Stimulated activated CD8-positive, alpha-beta memory T cell treated with anti-CD3 and anti-CD28 coated beads, Interleukin-15, amount 100 ng/mL, for 1 hour (primary cell): Measurements from ENCODE around the gene SPEN.
"Not testable (repeated sequence)": the region's sequence is repeated elsewhere in the genome, so short reads cannot be mapped to it uniquely, and the experiment has no call there.

ENCODE experiments used
- DNase-seq: peaks from one replicate; pipeline ENCODE4 v3.0.0-alpha.2; 2020; ENCODE audit warnings: low read depth

The SPEN gene

DNA sequence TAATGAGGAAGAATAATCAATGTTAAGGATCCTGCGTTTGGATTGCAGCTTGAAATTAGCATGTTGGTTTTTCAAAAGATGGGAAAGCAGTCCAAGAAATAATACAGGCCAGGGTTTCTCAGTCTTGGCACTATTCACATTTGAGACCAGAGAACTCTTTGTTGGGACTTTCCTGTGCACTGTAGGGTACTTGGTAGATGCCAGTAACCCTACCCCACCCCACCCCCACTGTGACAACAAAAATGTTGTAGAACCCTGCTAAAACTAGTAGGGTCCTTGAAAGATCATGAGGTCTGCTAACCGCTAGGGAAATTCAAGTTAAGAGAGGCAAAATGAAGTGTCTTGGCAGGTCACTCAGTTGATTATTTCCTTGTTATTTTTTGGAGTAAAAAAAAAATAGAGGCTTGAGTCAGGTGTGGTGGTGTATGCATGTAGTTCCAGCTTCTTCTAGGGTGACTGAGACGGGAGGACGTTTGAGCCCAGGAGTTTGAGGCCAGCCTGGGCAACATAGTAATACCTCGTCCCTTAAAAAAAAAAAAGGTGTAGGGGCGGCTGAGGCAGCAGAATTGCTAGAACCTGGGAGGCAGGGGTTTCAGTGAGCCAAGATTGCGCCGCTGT lies 53.3 kb downstream of the SPEN start:
- no peak for DNase-seq

DNA sequence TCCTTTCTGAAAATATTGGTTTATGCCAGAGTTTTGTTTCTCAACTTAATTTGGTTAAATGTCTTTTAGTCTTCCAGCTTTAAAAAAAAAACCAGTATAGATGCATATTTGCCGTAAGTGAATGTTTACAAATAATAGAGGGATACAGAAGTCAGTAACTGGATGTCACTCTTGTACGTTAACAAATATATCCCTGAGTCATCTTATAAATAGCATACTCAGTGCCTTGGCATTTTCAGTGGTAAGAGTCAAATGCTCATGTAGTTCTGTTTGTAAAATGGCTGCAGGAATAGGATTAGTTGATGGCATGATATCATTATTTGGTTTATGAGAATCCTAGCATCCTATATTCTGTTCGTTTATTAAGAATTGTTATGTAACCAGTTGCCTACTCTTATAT lies 55.4 kb downstream of the SPEN start:
- no peak for DNase-seq

DNA sequence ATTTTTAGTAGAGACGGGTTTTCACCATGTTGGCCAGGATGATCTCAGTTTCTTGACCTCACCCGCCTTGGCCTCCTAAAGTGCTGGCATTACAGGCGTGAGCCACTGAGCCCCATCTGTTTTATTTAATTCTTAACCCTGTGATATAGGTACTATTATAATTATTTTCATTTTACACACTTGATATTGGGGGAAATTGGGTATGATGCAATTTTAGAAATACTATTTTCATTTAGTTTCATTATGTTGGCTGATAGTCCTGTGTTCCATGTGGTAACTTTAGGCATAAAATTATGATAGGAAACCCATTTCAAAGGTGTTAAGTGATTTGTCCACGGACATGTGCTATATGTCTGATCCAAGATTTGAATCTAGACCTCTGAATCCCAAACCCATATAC lies 61.1 kb downstream of the SPEN start:
- DNase-seq = no peak

DNA sequence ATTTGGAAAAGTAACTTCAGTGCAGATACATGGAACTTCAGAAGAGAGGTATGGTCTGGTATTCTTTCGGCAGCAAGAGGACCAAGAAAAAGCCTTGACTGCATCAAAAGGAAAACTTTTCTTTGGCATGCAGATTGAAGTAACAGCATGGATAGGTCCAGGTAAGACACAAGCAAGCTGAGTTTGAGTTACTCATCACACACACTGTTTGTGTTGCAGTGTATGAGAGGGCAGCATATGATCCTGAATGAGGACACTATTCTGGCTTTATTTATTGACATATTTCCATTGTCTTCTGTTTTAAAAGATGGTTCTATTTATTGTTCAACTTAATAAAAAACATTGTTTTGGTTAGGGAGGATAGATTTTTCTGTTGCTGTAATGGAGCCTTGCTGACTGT lies 63.6 kb downstream of the SPEN start:
- DNase-seq = no peak

DNA sequence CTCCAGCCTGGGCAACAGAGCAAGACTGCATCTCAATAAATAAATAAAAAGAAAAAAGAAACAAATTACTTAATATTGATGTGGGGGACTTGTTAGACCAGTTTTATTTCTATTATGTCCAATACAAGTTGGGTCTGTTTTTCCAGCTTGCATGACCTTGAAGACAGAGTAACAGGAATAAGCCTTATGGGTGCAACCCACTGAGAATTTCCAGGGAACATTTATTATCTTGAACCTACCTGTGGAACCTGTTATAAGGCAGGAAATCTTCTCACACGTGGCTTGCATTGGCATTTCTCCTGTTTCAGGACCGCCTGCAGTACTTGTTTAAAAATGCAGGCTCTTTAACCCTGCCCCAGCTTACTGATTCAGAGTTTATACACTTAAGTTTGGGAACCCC lies 64.4 kb downstream of the SPEN start:
- no peak for DNase-seq

DNA sequence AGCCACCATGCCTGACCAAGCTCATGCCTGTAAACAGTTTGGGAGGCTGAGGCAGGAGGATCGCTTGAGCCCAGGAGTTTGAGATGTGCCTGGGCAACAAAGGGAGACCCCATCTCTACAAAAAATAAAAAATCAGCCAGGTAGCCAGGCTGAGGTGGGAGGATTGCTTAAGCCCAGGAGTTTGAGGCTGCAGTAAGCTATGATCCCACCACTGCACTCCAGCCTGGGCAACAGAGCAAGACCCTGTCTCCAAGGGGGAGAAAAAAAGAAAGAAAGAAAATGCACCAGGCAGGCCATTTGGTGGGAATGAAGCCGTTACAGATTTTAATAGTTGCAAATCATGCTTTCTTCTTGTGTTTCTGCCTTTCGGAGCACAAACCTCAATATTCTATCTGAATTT lies 66.1 kb downstream of the SPEN start:
- not testable (repeated sequence) for DNase-seq

DNA sequence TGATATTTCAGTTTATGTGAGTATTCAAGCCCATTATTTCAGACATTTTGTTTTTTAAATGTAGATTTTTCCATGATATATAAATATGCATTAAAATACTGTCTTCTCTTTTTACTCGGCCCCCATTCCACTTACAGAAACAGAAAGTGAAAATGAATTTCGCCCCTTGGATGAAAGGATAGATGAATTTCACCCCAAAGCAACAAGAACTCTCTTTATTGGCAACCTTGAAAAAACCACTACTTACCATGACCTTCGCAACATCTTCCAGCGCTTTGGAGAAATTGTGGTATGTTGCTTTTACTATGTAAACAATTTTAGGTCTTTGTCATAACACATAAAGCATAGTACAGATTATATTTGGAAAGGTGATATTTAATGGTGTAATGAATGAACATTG lies 68.5 kb downstream of the SPEN start:
- no peak for DNase-seq

DNA sequence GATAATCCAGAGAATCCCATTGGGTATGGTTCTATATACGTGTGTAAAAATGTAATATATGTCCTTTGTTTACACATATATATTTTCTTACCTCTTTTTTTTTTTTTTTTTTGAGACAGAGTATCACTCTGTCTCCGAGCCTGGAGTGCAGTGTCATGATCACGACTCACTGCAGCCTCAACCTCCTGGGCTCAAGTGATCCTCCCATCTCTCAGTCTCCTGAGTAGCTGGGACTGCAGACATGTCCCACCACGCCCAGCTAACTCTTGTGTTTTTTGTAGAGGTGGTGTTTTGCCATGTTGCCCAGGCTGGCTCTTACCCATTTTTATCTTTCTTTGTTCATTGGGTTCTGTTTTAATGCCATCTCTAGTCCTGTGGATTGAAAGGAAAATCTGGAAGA lies 68.9 kb downstream of the SPEN start:
- no peak for DNase-seq

DNA sequence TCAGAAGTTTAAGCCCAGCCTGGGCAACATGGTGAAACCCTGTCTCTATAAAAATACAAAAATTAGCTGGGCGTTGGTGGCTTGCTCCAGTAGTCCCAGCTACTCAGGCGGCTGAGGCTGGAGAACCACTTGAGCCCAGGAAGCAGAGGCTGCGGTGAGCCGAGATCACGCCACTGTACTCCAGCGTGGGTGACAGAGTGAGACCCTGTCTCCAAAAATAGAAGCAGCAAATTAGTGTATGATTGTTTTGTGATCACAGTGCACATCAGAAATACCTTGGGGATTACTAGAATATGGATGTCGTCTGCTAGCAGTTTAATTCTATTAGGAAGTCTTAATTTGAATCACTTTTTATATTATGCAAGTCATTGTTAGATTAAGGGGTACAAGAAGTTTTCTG lies 69.4 kb downstream of the SPEN start:
- no peak for DNase-seq

DNA sequence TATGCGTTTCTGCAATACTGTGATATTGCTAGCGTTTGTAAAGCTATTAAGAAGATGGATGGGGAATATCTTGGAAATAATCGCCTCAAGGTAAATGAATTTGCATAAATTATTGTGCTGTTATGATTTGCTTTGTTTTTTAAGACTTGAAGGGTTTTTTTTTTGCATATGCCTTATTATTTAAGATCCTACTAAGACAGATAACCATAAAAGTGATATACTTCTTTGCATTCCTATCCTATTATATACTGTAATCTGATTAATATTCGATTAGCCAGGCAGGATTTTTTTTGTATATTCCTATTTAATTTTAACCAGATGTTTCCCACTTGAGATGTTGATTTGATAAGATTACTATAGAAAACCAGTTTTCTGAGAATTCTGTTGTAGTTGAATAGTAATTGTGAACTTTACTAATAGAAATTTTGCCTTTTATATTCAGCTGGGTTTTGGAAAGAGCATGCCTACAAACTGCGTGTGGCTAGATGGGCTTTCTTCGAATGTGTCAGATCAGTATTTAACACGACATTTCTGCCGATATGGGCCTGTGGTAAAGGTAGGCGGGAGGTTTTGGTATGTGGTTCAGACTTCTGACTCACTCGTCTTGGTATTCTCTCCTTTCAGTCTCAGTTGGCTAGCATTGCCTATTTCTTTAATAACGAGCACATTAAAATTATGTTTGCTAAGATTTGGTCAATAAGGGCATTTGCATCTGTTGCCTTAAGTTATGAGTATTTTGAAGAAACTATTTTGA lies 71.6 kb downstream of the SPEN start:
- DNase-seq = peak; percentile 24

DNA sequence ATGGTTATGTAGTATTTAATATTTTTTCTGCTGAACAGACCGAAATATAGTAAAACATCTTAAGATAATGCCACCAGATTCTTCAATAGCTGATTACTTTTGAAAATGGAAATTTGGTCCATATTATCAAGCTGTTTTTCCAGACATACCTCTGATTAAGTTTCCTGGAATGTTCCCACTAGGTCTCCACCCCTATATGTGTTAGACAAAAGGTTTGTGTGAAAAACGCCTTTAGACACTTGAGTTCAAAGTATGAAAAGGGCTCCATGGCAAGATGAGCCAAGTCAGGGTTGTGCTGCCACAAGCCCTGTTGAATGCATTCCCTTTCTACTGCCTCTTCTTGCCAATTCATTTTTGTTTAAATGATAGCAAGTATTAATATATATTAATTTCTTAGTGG lies 75.7 kb downstream of the SPEN start:
- DNase-seq = no peak

DNA sequence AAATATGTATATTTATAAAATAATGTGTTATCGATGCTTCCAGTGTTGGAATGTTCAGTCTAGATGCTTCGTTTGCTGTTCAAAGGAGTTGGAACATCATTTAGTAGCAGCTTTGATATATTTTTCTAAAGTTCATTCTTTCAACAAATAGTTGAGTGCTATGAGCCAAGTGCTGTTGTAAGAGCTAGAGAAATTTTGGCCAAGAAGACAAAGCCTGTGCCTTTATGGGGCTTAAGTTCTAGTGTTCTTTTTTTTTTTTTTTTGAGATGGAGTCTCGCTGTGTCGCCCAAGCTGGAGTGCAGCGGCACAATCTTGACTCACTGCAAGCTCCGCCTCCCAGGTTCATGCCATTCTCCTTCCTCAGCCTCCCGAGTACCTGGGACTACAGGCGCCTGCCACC lies 78.9 kb downstream of the SPEN start:
- not testable (repeated sequence) for DNase-seq

DNA sequence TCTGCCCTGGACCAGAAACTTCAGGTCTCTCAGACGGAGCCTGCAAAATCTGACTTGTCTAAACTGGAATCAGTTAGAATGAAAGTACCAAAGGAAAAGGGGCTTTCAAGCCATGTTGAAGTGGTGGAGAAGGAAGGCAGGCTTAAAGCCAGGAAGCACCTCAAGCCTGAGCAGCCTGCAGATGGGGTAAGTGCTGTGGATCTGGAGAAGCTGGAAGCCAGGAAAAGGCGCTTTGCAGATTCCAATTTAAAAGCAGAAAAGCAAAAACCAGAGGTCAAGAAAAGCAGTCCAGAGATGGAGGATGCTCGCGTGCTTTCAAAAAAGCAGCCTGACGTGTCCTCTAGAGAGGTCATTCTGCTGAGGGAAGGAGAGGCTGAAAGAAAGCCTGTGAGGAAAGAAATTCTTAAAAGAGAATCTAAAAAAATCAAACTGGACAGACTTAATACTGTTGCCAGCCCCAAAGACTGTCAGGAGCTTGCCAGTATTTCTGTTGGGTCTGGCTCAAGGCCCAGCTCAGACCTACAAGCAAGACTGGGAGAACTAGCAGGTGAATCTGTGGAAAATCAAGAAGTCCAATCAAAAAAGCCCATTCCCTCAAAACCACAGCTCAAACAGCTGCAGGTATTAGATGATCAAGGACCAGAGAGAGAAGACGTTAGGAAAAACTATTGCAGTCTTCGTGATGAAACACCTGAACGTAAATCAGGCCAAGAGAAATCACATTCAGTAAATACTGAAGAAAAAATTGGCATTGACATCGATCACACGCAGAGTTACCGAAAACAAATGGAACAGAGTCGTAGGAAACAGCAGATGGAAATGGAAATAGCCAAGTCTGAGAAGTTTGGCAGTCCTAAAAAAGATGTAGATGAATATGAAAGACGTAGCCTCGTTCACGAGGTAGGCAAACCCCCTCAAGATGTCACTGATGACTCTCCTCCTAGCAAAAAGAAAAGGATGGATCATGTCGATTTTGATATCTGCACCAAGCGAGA lies 81.8 kb downstream of the SPEN start:
- no peak for DNase-seq

DNA sequence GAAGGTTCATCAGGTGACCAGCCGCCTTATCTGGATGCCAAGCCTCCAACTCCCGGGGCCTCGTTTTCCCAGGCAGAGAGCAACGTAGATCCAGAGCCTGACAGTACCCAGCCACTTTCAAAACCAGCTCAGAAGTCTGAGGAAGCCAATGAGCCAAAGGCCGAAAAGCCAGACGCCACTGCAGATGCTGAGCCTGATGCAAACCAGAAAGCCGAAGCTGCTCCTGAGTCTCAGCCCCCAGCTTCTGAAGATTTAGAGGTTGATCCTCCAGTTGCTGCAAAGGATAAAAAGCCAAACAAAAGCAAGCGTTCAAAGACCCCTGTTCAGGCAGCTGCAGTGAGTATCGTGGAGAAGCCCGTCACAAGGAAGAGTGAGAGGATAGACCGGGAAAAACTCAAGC lies 83.9 kb downstream of the SPEN start:
- DNase-seq = no peak

DNA sequence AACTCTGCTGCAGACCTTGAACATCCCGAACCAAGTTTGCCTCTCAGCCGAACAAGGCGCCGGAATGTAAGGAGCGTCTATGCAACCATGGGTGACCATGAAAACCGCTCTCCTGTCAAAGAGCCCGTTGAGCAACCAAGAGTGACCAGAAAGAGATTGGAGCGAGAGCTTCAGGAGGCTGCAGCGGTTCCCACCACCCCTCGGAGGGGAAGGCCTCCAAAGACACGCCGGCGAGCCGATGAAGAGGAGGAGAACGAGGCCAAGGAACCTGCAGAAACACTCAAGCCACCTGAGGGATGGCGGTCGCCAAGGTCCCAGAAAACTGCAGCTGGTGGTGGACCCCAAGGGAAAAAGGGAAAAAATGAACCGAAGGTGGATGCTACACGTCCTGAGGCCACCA lies 84.4 kb downstream of the SPEN start:
- no peak for DNase-seq

DNA sequence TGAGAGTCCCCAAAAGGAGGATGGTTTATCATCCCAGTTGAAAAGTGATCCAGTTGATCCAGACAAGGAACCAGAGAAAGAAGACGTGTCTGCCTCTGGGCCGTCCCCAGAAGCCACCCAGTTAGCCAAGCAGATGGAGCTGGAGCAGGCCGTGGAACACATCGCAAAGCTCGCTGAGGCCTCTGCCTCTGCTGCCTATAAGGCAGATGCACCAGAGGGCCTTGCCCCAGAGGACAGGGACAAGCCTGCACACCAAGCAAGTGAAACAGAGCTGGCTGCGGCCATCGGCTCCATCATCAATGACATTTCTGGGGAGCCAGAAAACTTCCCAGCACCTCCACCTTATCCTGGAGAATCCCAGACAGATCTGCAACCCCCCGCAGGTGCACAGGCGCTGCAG lies 85.1 kb downstream of the SPEN start:
- no peak for DNase-seq

DNA sequence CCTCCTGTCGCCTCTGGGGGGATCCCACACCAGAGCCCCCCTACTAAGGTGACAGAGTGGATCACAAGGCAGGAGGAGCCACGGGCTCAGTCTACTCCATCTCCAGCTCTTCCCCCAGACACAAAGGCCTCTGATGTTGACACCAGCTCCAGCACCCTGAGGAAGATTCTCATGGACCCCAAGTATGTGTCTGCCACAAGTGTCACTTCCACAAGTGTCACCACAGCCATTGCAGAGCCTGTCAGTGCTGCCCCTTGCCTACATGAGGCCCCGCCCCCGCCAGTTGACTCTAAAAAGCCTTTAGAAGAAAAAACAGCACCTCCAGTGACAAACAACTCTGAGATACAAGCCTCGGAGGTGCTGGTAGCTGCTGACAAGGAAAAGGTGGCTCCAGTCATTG lies 86.2 kb downstream of the SPEN start:
- DNase-seq = no peak

DNA sequence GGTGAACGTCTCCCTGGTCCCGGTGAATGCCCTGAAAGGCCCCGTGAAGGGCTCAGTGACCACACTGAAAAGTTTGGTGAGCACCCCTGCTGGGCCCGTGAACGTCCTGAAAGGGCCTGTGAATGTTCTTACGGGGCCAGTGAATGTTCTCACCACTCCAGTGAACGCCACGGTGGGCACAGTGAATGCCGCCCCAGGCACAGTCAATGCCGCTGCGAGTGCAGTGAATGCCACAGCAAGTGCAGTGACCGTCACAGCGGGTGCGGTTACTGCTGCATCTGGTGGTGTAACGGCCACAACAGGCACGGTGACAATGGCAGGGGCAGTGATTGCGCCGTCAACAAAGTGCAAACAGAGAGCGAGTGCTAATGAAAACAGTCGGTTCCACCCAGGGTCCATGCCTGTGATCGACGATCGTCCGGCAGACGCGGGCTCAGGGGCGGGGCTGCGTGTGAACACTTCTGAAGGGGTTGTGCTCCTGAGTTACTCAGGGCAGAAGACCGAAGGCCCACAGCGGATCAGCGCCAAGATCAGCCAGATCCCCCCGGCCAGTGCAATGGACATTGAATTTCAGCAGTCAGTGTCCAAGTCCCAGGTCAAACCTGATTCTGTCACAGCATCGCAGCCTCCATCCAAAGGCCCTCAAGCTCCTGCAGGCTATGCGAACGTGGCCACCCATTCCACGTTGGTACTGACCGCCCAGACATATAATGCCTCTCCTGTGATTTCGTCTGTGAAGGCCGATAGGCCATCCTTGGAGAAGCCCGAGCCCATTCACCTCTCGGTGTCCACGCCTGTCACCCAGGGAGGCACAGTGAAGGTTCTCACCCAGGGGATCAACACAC lies 86.9 kb downstream of the SPEN start:
- no peak for DNase-seq

DNA sequence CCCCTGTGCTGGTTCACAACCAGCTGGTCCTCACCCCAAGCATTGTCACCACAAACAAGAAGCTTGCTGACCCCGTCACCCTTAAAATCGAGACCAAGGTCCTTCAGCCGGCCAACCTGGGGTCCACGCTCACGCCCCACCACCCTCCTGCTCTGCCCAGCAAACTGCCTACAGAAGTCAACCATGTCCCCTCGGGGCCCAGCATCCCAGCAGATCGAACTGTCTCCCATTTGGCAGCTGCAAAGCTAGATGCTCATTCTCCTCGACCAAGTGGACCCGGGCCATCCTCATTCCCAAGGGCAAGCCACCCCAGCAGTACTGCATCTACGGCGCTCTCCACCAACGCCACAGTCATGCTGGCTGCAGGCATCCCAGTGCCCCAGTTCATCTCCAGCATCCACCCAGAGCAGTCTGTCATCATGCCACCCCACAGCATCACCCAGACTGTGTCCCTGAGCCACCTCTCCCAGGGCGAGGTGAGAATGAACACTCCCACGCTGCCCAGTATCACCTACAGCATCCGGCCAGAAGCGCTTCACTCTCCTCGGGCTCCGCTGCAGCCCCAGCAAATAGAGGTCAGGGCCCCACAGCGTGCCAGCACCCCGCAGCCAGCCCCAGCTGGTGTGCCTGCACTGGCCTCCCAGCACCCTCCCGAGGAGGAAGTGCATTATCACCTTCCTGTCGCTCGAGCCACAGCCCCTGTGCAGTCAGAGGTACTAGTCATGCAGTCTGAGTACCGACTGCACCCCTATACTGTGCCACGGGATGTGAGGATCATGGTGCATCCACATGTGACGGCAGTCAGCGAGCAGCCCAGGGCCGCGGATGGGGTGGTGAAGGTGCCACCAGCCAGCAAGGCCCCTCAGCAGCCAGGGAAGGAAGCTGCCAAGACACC lies 87.8 kb downstream of the SPEN start:
- DNase-seq = no peak

DNA sequence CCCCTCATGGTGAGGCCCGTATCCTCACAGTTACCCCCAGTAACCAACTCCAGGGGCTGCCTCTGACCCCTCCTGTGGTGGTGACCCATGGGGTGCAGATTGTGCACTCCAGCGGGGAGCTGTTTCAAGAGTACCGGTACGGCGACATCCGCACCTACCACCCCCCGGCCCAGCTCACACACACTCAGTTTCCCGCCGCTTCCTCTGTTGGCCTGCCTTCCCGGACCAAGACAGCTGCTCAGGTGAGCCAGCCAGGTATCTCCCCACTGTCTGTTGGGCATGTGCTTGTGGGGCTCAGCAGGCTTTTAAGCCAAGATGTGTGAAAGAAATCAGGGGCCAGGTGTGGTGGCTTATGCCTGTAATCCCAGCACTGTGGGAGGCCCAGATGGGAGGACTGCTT lies 88.5 kb downstream of the SPEN start:
- no peak for DNase-seq

DNA sequence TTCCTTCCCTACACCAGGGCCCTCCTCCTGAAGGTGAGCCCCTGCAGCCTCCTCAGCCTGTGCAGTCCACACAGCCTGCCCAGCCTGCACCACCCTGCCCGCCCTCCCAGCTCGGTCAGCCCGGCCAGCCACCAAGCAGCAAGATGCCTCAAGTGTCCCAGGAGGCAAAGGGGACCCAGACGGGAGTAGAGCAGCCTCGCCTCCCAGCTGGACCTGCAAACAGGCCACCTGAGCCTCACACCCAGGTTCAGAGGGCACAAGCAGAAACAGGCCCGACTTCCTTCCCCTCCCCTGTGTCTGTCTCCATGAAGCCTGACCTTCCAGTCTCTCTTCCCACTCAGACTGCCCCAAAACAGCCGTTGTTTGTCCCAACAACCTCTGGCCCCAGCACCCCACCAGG lies 89.6 kb downstream of the SPEN start:
- no peak for DNase-seq
